CD14-positive monocyte (primary cell): ENCODE data around the gene TADA3. TPM values are rescaled to one million over a fixed set of nuclear protein-coding genes. Genes with fewer than 3 reads are reported as not detected.

Experiments
- DNase-seq, 3 donors: peaks; one replicate each; pipeline ENCODE4 v3.0.0-alpha.2; 2011 to 2022
- H2AFZ ChIP-seq: 2 replicates; pipeline ENCODE4 v1.6.0; 2012; ENCODE audit warnings: mild to moderate bottlenecking, low read depth, low read length, inconsistent platforms; ENCODE audit not compliant: insufficient read depth, poor library complexity, severe bottlenecking
- H3K27ac ChIP-seq, 2 donors: 1 replicate in 1 of 2; 2 replicates in 1 of 2; pipeline ENCODE4 v1.5.1; 2012 to 2013; ENCODE audit warnings: low read length in 2 of 2, control low read depth in 1 of 2, inconsistent platforms in 1 of 2, low read depth in 1 of 2, mild to moderate bottlenecking in 1 of 2
- H3K27me3 ChIP-seq, 2 donors: one replicate each; pipeline versions ENCODE4 v1.6.0 to v1.6.1; 2011 to 2013; ENCODE audit warnings: low read length in 2 of 2; ENCODE audit not compliant: control insufficient read depth in 2 of 2, insufficient read depth in 2 of 2
- H3K36me3 ChIP-seq, 2 donors: replicated peaks in 1 of 2; 1 replicate in 1 of 2; 2 replicates in 1 of 2; pipeline versions ENCODE4 v1.5.1 to v1.6.1; 2012 to 2013; ENCODE audit warnings: low read length in 2 of 2, control low read depth in 1 of 2, inconsistent platforms in 1 of 2, mild to moderate bottlenecking in 1 of 2; ENCODE audit not compliant: insufficient read depth in 2 of 2, control insufficient read depth in 1 of 2
- H3K4me1 ChIP-seq, 2 donors: 1 replicate in 1 of 2; 2 replicates in 1 of 2; pipeline versions ENCODE4 v1.5.1 to v1.6.1; 2012 to 2013; ENCODE audit warnings: low read length in 2 of 2, control low read depth in 1 of 2, inconsistent platforms in 1 of 2, mild to moderate bottlenecking in 1 of 2, moderate library complexity in 1 of 2; ENCODE audit not compliant: insufficient read depth in 2 of 2, control insufficient read depth in 1 of 2
- H3K4me2 ChIP-seq: replicated peaks from 2 replicates; pipeline ENCODE3; 2012; ENCODE audit warnings: low read length, moderate library complexity, mild to moderate bottlenecking; ENCODE audit not compliant: poor library complexity, severe bottlenecking; ENCODE audit errors: extremely low read depth
- H3K4me3 ChIP-seq, 3 experiments: fragments of 200-600 bp in 1 of 3; sonication (generic) in 1 of 3; replicated peaks in 1 of 3; 1 replicate in 2 of 3; 2 replicates in 1 of 3; pipeline ENCODE4 v1.5.1; 2011 to 2013; ENCODE audit warnings: low read length in 3 of 3, mild to moderate bottlenecking in 3 of 3, control low read depth in 2 of 3, low read depth in 2 of 3, inconsistent platforms in 1 of 3, moderate library complexity in 1 of 3
- H3K79me2 ChIP-seq: 2 replicates; pipeline ENCODE4 v1.6.0; 2012; ENCODE audit warnings: mild to moderate bottlenecking, control low read depth, inconsistent platforms, low read length, moderate library complexity; ENCODE audit not compliant: insufficient read depth
- H3K9ac ChIP-seq: 2 replicates; pipeline ENCODE4 v1.6.0; 2017; ENCODE audit warnings: low read length, mild to moderate bottlenecking; ENCODE audit not compliant: insufficient read depth, poor library complexity, severe bottlenecking
- H3K9me3 ChIP-seq, 2 donors: replicated peaks in 1 of 2; 1 replicate in 1 of 2; 2 replicates in 1 of 2; pipeline versions ENCODE4 v1.5.1 to v1.6.1; 2012 to 2013; ENCODE audit warnings: low read length in 2 of 2, control low read depth in 1 of 2; ENCODE audit not compliant: control insufficient read depth in 1 of 2, insufficient read depth in 1 of 2
- H4K20me1 ChIP-seq: 2 replicates; pipeline ENCODE4 v1.6.0; 2012; ENCODE audit warnings: mild to moderate bottlenecking, low read length, control low read depth, moderate library complexity; ENCODE audit not compliant: insufficient read depth
- H3K27ac Mint-ChIP-seq, 7 donors: one replicate each; pipeline ENCODE4 v1.8.0; 2020; ENCODE audit warnings: mild to moderate bottlenecking in 7 of 7, mixed read lengths in 7 of 7, moderate library complexity in 6 of 7, inconsistent platforms in 2 of 7
- H3K27me3 Mint-ChIP-seq, 3 donors: one replicate each; pipeline ENCODE4 v1.8.0; 2021 to 2022; ENCODE audit warnings: low read depth in 3 of 3, mild to moderate bottlenecking in 3 of 3, mixed read lengths in 3 of 3, moderate library complexity in 3 of 3, inconsistent platforms in 1 of 3
- H3K36me3 Mint-ChIP-seq, 2 donors: one replicate each; pipeline ENCODE4 v1.8.0; 2020; ENCODE audit warnings: mixed read lengths in 2 of 2, inconsistent platforms in 1 of 2, mild to moderate bottlenecking in 1 of 2
- H3K4me1 Mint-ChIP-seq: one replicate; pipeline ENCODE4 v1.8.0; 2020; ENCODE audit warnings: mild to moderate bottlenecking, mixed read lengths
- H3K4me3 Mint-ChIP-seq, 2 donors: one replicate each; pipeline ENCODE4 v1.8.0; 2020; ENCODE audit warnings: mild to moderate bottlenecking in 2 of 2, mixed read lengths in 2 of 2, moderate library complexity in 1 of 2
- H3K9me3 Mint-ChIP-seq, 7 donors: one replicate each; pipeline ENCODE4 v1.8.0; 2020 to 2022; ENCODE audit warnings: mixed read lengths in 7 of 7, mild to moderate bottlenecking in 6 of 7, moderate library complexity in 6 of 7, inconsistent platforms in 2 of 7
- CTCF ChIP-seq: fragments of 200-600 bp; IDR thresholded peaks from one replicate; pipeline ENCODE4 v1.8.0; 2022; ENCODE audit warnings: antibody characterized with exemption, mild to moderate bottlenecking
- WGBS: methylation state at CpG from one replicate; pipeline ENCODE4 v1.1.5; 2013; ENCODE audit warnings: missing lambda C conversion rate; ENCODE audit not compliant: insufficient coverage; 5-methylcytosine and 5-hydroxymethylcytosine counted together
- intact Hi-C, 2 donors: fragments of 100-400 bp; cut with micrococcal nuclease; formaldehyde crosslinking; loops; one replicate each; pipeline versions ENCODE4 v1.15.0 to v1.15.1; 2023
- polyA plus RNA-seq, 3 donors: library from polyadenylated mRNA; depleted of rRNA in 1 of 3; unstranded in 2 of 3; stranded (reverse) in 1 of 3; fragments of 300-500 nt in 2 of 3; fragments of >200 nt in 1 of 3; fragmentation: Illumina TruSeq in 2 of 3; gene quantifications; 1 replicate in 2 of 3; 2 replicates in 1 of 3; pipeline ENCODE4 v1.2.3, GENCODE V29; 2012 to 2021

Gene TADA3
- polyA plus RNA-seq, 3 donors = 36.1 to 47.2 (median 46.9) TPM

- Histone ChIP-seq H2AFZ (no peak overlapping the region), H3K9me3 (no peaks in the 10 kb centered on the region), H3K4me2 (no peak overlapping the region), H3K27ac (no peak overlapping the region), H3K79me2 (peaks cover 23% of the 10 kb centered on the region), H3K4me1 (peaks cover 23 to 28% of the 10 kb centered on the region in 2 donors), H4K20me1 (peaks cover 18% of the 10 kb centered on the region), H3K27me3 (no peaks in the 10 kb centered on the region), H3K36me3 (peaks cover 64 to 79% of the 10 kb centered on the region in 2 donors), H3K4me3 (no peak overlapping the region), H3K9ac (no peak overlapping the region)
- intact Hi-C loops = loop anchor here in 1 of 2 donors (2.0 kb wide), 1 partner anchor 45 kb away; the partner anchor contains the start of genes ARPC4 and TADA3
- peaks cover 0 to 2% (median 0%) of the 10 kb centered on the region in 3 donors for H3K27me3 Mint-ChIP-seq
- peaks cover 69 to 77% of the 10 kb centered on the region in 2 donors for H3K36me3 Mint-ChIP-seq
- H3K9me3 Mint-ChIP-seq = no peaks in the 10 kb centered on the region
- TF ChIP-seq CTCF = no peak
- no peak overlapping the region for H3K4me3 Mint-ChIP-seq
- peaks cover 28% of the 10 kb centered on the region for H3K4me1 Mint-ChIP-seq
- peak overlapping the region in 1 of 7 donors; percentile 28 for H3K27ac Mint-ChIP-seq
- 100% methylated on average over 2 of the region's 2 CpGs for WGBS
- DNase-seq = no peak
Measured at GRCh38 chr3:9748031-9748430, 44.2 kb downstream of the TADA3 start.

- no peak for TF ChIP-seq CTCF
- H3K36me3 Mint-ChIP-seq = peaks cover 73 to 77% of the 10 kb centered on the region in 2 donors
- no peak overlapping the region for H3K4me2 ChIP-seq
- H3K27me3 Mint-ChIP-seq = peaks cover 0 to 2% (median 0%) of the 10 kb centered on the region in 3 donors
- peak overlapping the region in 3 of 7 donors; percentile 18 to 46 (median 42) for H3K27ac Mint-ChIP-seq
- peaks cover 67 to 79% of the 10 kb centered on the region in 2 donors for H3K36me3 ChIP-seq
- WGBS = 100% methylated on average over 1 of the region's 8 CpGs
- no peak overlapping the region for H2AFZ ChIP-seq
- H3K9ac ChIP-seq = no peak overlapping the region
- H3K4me3 ChIP-seq = no peak overlapping the region
- no peak for DNase-seq
- H3K4me1 ChIP-seq = peaks cover 23 to 28% of the 10 kb centered on the region in 2 donors
- H4K20me1 ChIP-seq = peaks cover 20% of the 10 kb centered on the region
- H3K9me3 ChIP-seq = no peaks in the 10 kb centered on the region
- H3K4me3 Mint-ChIP-seq = no peak overlapping the region
- peaks cover 21% of the 10 kb centered on the region for H3K79me2 ChIP-seq
- peaks cover 28% of the 10 kb centered on the region for H3K4me1 Mint-ChIP-seq
- H3K27ac ChIP-seq = no peak overlapping the region
- intact Hi-C loops = no loop called here
- H3K9me3 Mint-ChIP-seq = no peaks in the 10 kb centered on the region
- H3K27me3 ChIP-seq = no peaks in the 10 kb centered on the region
Measured at GRCh38 chr3:9747267-9747666, 45.0 kb downstream of the TADA3 start.
